ENCODE results near the gene COLEC12. TPM values are rescaled to one million over a fixed set of nuclear protein-coding genes. Genes with fewer than 3 reads are reported as not detected.

The COLEC12 gene
- total RNA-seq, 1 donor from 2014 or later: 8.3 TPM

DNA sequence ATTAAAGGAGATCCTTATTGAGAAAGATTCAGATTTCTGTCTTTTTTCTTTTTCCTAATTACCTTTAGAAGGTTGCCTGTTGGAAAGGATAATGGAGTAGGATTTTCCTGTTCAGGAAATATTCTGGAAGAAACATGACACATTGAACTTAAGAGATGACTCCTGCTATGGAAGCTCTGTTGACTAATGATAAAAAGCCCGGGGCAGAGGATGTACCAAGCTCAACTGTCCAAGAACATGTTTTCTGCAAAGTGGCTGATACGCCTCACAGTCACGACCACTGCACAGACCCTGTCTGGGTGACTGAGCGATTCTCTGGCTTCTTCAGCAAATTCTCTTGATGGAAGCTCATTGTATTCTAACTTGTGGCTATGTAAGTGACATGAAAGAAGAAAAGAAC, 146.5 kb downstream of the COLEC12 start:
- ATAC-seq: no peak
- intact Hi-C loops (cut with micrococcal nuclease): no loop called here
- DNase-seq: no peak

DNA sequence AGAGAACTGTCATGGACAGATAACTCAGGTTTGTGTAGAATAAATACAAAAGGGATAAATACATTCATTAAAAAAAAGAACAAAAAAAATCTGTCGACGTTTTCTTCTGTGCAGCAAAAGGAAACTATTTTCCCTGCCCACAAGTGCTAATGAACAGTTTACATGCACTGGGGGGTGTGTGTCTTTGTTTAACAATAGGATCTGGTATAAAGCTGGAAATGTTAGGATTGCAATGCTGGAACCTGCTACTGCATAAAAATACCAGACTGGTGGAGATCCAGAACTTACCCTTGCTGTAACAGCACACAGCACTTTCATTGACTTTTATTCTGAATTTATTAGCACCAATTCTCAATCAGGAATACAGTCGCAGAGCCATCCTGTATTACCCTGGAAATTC, 148.1 kb downstream of the COLEC12 start:
- no peak for DNase-seq
- ATAC-seq: no peak
- intact Hi-C loops (cut with micrococcal nuclease): no loop called here

DNA sequence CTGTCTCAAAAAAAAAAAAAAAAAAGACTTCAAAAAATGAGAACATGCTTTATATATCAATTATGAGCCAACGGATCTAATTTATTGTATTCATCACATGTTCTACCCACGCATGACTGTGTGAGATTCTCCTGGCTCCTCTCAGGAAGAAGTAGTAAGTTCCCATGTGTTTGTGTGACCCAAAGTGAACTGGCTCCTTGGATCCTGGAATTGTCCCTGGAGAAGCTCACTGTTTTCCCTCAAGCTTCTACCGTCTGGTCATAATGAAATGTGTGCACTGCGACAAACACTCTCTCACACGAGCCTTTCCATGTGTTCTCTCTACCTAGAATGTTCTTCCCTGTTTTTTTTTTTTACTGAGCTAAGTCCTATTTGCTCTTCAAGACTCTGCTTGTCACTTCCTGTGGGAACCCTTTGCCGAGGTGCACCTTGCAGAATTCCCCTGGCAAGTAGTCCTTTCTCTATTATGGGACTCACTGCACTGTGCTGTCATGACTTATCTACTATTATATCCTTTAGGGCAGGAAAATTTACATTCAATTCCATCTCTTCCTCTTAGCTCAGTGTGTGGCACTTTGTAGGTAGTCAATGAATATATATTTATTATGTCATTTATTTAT, 149.4 kb downstream of the COLEC12 start:
- no peak for DNase-seq
- ATAC-seq: peak; percentile 79
- intact Hi-C loops (cut with micrococcal nuclease): no loop called here

DNA sequence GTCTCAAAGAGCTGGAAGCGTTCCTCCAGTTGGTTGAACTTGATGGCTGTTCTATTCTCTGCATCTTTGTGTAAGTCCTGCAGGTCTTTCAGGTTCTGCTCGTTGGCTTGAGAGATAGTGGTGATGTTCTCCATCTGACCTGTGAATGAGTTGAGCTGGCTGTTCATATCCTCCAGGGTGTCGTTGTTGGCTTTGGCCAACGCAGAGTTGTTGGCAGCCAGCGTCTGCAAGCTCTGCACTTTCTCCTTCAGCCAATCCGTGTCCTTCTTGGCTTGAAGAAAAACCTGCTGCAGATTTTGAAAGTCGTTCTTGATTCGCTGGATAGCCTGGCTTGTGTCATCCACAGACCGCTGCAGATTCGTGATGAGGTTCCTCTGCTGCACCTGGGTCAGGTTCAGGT, 153.9 kb downstream of the COLEC12 start:
- DNase-seq (no peak), ATAC-seq (no peak)
- intact Hi-C loops (cut with micrococcal nuclease): no loop called here

GRCh38 chr18:341102-341501, 159.4 kb downstream of the COLEC12 start:
- DNase-seq: no peak
- ATAC-seq: no peak
- intact Hi-C loops (cut with micrococcal nuclease): no loop called here

DNA sequence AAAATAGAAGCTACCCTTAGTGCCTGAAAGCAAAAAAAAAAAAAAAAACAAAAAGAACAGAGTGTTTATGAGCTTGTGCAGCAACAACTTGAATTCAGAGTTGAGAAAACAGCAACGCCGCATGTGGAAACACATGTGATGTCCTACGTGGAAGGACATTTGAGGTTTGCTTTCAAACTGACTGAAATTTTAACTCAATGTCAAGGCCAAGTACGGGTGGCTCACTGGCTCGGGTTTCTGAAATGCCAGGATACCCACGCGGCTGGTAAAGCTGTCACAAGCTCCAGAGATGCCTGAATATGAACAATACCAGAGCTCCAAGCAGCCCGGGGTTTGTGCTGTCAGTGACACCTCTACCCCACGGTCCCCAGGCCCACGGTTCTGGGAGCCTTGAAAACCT, 160.5 kb downstream of the COLEC12 start:
- no peak for DNase-seq
- intact Hi-C loops (cut with micrococcal nuclease): no loop called here
- ATAC-seq: no peak

DNA sequence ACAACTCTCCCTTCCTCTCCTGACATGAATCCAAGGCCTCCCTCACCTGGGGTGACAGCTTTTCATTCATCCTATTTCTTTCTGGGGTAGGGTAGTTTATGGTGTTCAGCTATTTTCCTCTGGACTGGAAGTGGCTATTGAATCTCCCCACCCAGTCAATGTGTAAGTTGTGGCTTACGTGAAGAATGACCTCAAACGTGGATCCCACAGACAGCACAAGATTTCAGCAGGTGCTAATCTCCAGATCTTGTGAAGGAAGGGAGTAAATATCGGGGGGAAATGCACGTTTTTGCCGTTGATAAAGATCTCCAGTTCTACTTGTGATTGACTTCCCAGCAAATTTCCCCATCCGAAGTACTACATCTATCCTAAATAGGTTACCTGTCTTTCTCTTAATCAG, 161.3 kb downstream of the COLEC12 start:
- no peak for ATAC-seq
- intact Hi-C loops (cut with micrococcal nuclease): no loop called here

DNA sequence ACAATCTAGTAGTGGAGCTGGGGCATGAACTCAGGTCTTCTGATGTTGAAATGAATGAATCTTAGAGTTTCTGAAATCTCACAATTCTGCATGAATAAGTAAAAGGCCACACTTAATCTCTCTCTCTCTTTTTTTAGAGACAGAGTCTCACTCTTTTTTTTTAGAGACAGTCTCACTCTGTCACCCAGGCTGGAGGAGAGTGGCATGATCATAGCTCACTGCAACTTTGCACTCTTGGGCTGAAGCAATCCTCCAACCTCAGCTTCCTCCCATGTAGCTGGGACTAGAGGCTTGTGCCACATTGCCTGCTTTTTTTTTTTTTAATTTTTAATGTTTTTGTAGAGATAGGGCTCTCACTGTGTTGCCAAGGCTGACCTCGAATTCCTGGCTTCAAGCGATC, 163.8 kb downstream of the COLEC12 start:
- ATAC-seq (no peak), DNase-seq (no peak)
- intact Hi-C loops (cut with micrococcal nuclease): no loop called here

More for the DNA sequence above, 161.3 kb downstream of the COLEC12 start:
- no peak for DNase-seq

GRCh38 chr18:335733-336132, 164.8 kb downstream of the COLEC12 start:
- ATAC-seq: no peak
- no peak for DNase-seq
- intact Hi-C loops (cut with micrococcal nuclease): no loop called here

GRCh38 chr18:334575-335132, 165.8 kb downstream of the COLEC12 start:
- intact Hi-C loops (cut with micrococcal nuclease): no loop called here
- no peak for DNase-seq
- ATAC-seq: no peak

- intact Hi-C loops (cut with micrococcal nuclease): no loop called here
- ATAC-seq (peak; percentile 86), DNase-seq (peak; percentile 80)
Measured at GRCh38 chr18:332721-333510, 167.6 kb downstream of the COLEC12 start.

- intact Hi-C loops (cut with micrococcal nuclease): no loop called here
- peak; percentile 34 for ATAC-seq
Measured at GRCh38 chr18:332007-332406, 168.5 kb downstream of the COLEC12 start.

DNA sequence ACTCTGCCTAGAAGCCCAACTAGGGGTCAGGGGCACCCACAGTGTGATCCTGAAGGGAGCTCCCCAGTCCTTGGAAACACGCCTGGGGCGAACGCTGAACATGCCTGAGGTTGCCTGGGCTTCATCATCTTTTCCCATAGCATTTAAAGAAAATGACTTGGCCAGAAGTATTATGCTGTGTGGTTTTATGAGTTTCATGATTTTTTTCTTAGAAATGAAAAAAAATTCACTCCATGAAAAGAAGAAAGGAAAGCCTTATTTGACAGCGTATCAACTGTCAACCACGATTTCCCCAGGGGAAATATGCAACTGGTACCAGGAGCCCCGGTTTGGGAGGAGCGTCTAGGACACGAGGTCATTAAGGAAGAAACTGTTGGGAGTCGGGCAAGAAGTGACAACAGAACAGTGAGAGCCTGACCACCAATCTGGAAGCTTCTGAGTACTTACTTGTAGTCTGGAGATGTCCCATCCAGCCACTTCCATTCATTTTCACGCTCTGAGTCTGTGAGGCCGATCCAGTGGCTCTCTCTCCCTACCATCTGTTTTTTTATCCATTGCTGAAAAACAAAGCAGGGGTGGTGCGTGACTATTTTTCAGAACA, 169.2 kb downstream of the COLEC12 start:
- intact Hi-C loops (cut with micrococcal nuclease): no loop called here
- peak; percentile 27 for ATAC-seq
- no peak for DNase-seq

More at GRCh38 chr18:332007-332406, 168.5 kb downstream of the COLEC12 start:
- peak; percentile 39 for DNase-seq

- DNase-seq (no peak), ATAC-seq (no peak)
- intact Hi-C loops (cut with micrococcal nuclease): no loop called here
Measured at GRCh38 chr18:328928-329327, 171.6 kb downstream of the COLEC12 start.

GRCh38 chr18:326846-327245, 173.7 kb downstream of the COLEC12 start:
- ATAC-seq: no peak
- intact Hi-C loops (cut with micrococcal nuclease): no loop called here
- DNase-seq: no peak

DNA sequence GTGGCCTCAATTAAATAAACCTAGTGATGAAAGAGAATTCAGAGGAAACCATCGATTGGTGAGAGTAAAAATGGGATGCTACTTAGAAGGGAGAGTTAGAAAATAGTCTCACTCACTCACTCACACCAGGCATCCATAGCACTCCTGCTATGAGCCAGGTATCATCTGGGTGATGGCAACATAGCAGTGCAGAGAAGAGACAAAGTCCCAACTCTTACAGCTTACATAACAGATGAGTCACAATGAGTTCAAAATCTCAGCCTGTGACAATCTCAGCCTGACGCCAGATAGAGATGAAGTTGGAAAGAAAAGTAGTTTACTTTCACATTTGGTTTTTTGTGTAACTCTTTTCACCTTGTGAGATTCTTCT, 177.3 kb downstream of the COLEC12 start:
- peak; percentile 88 for ATAC-seq
- intact Hi-C loops (cut with micrococcal nuclease): no loop called here
- no peak for DNase-seq

- ATAC-seq (no peak), DNase-seq (no peak)
- intact Hi-C loops (cut with micrococcal nuclease): no loop called here
Measured at GRCh38 chr18:321865-322467, 178.5 kb downstream of the COLEC12 start.

DNA sequence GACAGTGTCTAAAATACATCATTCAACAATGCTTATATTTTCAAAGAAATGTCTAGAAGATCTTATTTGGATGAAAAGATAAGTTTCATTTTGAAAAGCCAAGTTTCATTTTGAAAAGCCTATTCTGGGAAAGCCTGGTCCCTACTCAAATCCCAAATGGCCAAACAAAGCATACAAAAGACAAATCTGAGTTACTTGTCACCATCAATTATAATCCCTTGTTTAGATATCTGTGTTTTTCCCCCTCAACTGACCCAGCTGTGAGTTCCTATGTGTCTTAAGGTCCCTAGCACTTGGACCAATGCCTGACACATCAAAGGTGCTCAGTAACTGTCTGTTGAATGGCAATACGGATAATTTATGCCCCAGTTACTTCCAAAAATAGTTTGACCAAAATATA, 180.3 kb downstream of the COLEC12 start:
- ATAC-seq (no peak), DNase-seq (no peak)
- intact Hi-C loops (cut with micrococcal nuclease): no loop called here

DNA sequence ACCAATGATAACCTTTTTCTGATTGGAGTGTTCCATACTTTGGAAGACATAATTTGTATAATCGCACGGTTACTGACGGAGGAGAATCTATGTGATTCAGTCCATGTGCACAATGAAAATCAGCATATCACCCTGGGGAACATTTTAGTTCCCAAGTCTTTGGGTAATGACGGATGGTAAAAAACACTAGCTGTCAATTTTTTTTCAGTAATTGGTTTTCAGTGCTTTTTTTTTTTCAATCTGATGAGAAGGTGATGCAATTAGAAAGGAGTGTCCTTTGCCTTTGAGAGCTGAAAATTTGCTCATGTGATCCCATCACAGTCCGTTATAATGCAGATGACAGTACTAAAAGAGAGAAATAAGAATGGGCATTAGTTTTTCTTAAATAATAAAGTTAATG, 180.8 kb downstream of the COLEC12 start:
- ATAC-seq (no peak), DNase-seq (no peak)
- intact Hi-C loops (cut with micrococcal nuclease): no loop called here

DNA sequence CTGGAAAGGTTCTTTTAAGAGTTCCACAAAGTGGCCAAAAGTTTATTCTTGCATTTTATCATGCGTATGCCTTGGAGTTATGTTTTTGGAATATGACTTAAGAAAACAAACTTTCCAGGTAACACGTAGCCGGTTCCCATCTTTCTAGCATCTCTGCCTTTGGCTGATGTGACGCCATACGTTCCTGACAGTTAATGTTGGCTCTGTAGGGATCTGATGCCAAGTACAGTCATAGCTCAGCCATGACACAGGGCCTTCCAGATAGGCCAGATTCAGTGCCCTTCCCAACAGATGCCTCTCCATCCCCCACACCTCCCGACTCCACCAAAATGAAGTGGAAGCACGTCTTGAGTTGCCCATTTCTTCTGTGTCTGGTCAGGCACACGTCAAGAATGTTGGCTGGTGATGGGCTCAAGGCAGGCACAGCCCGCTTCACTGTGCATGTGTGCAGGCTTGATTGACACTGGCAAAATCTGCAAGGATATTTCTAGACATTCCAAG, 181.7 kb downstream of the COLEC12 start:
- ATAC-seq (no peak), DNase-seq (no peak)
- intact Hi-C loops (cut with micrococcal nuclease): no loop called here

Data from left ventricle myocardium superior (tissue), 1 donor.